ENCODE results near the gene DPYD.

DPYD gene

DNA sequence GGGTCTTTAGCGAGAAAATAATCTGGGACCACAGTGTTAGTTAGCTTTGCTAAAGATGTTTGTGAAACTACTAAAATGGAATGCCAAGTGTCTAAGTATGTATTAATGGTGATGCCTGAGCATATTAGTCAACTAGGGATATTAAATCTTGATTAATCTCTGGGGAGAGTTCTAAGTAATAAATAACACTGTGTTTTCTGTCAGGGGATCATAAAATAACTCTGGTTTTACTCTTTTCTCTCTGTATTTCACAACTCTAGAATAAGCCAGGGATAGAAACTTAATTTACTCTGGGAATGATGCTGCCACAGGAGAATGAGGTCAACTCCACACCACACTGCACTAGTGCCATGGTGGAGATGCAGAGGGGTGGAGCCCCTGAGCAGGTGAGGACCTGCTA is 800.0 kb downstream of the DPYD start:
- in situ Hi-C loops (cut with MboI; ENCODE audit: low sequenced_read_pairs, unreplicated experiment), result no loop called here
- DNase-seq (ENCODE audit: low spot score), result no peak

GRCh38 chr1:97119260-97120158 is 801.3 kb downstream of the DPYD start:
- DNase-seq (ENCODE audit: low spot score), result no peak
- in situ Hi-C loops (cut with MboI; ENCODE audit: low sequenced_read_pairs, unreplicated experiment), result no loop called here
- no peak for TF ChIP-seq CTCF (IDR thresholded peaks at IDR 0.05; ENCODE audit: borderline replicate concordance, control extremely low read depth, extremely low read depth, insufficient read depth, missing control alignments)

More for the DNA sequence above, 800.0 kb downstream of the DPYD start:
- TF ChIP-seq CTCF (IDR thresholded peaks at IDR 0.05; ENCODE audit: borderline replicate concordance, control extremely low read depth, extremely low read depth, insufficient read depth, missing control alignments), result no peak

DNA sequence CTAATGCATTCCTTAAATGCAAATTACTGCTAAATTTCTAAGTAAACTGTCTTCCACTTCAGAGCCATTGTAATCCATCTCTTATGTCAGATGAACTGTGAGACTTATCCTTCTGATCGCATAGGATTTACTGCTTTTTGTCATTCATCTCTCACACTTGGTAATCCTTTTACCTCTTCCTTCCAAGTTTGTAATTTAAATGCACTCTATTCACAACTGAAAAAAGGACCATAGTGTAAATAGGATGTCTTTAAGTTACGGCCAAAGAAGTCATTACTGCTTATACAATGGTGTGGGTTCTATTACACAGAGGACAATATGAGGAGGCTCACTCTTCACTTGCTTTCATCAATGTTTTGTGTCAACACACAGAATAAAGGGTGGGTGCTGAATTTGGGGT is 806.0 kb downstream of the DPYD start:
- no peak for DNase-seq (ENCODE audit: low spot score)
- in situ Hi-C loops (cut with MboI; ENCODE audit: low sequenced_read_pairs, unreplicated experiment), result no loop called here
- no peak for TF ChIP-seq CTCF (IDR thresholded peaks at IDR 0.05; ENCODE audit: borderline replicate concordance, control extremely low read depth, extremely low read depth, insufficient read depth, missing control alignments)

DNA sequence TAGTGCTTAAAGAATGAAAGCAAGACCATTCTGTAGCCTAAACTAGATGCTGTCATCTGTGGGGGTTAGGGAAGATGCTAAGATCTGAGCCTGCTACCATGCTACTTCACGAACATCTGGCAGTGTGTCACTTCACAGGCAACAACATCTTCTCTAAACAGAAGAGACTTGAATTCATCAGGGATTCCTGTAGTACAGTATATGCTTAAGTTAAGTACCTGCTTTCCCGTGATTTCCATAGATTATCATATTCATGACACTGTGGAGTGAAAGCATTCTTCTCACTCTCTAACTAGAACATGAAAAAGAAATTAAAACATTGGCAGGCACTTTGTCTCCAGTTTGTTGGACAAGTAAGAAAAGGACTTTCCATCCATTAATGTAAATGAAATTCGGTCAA is 808.4 kb downstream of the DPYD start:
- in situ Hi-C loops (cut with MboI; ENCODE audit: low sequenced_read_pairs, unreplicated experiment), result no loop called here
- no peak for TF ChIP-seq CTCF (IDR thresholded peaks at IDR 0.05; ENCODE audit: borderline replicate concordance, control extremely low read depth, extremely low read depth, insufficient read depth, missing control alignments)

DNA sequence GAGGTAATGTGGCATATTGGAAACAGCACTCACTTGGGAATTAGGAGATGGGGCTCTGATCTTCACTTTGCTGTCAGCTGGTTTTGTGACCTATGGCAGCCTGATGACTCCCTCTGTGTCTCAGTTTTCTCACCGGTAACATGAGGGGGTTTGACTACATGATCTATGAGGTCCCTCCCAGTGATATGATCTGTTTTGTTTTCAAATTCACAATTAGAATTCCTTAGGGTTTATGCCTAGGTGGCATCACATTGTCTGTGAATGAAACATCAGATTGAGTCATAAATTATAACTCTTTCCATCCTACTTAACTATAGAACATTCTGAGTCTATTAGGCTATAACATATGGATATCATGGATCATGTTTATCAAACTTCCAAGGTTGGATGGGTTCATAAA is 812.7 kb downstream of the DPYD start:
- TF ChIP-seq CTCF (IDR thresholded peaks at IDR 0.05; ENCODE audit: borderline replicate concordance, control extremely low read depth, extremely low read depth, insufficient read depth, missing control alignments), result no peak
- in situ Hi-C loops (cut with MboI; ENCODE audit: low sequenced_read_pairs, unreplicated experiment), result no loop called here
- DNase-seq (ENCODE audit: low spot score), result no peak

More for the DNA sequence above, 808.4 kb downstream of the DPYD start:
- DNase-seq (ENCODE audit: low spot score), result no peak

GRCh38 chr1:97105531-97105930 is 815.3 kb downstream of the DPYD start:
- no peak for DNase-seq (ENCODE audit: low spot score)
- in situ Hi-C loops (cut with MboI; ENCODE audit: low sequenced_read_pairs, unreplicated experiment), result no loop called here
- no peak for TF ChIP-seq CTCF (IDR thresholded peaks at IDR 0.05; ENCODE audit: borderline replicate concordance, control extremely low read depth, extremely low read depth, insufficient read depth, missing control alignments)
